Loucy (cell line): Measurements from ENCODE around the gene BARX2.

ENCODE experiments used
- EZH2phosphoT487 ChIP-seq: fragments of 200-600 bp; IDR thresholded peaks from 2 replicates; pipeline ENCODE4 v1.6.1; 2018; ENCODE audit warnings: antibody characterized with exemption, mild to moderate bottlenecking, moderate library complexity, borderline replicate concordance
- TF ChIP-seq, protein P1 (sequence below): fragments of 200-600 bp; sonication (generic); conservative IDR thresholded peaks from 2 replicates; pipeline ENCODE4 v1.5.1; 2014; ENCODE audit warnings: mild to moderate bottlenecking, antibody characterized with exemption, low read length

DNA sequence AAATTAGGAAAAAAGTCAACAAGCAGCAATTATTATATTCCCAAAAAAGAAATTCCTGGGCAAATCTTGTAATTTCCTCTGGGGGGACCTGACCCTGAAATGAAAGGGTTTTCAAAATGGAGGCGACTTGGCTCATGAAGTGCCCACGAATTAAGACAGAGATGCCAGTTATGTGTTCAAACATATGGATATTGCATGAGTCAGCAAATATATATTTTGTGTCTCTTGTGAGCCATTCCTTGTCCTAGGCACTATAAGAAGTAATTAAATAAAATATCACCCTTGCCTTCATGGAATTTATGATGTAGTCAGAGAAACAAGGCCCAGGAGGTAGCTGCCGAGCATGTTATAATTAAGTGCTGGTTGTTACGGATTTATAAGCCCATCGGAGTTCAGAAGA is 68.6 kb downstream of the BARX2 start:
- TF ChIP-seq, protein P1, sequence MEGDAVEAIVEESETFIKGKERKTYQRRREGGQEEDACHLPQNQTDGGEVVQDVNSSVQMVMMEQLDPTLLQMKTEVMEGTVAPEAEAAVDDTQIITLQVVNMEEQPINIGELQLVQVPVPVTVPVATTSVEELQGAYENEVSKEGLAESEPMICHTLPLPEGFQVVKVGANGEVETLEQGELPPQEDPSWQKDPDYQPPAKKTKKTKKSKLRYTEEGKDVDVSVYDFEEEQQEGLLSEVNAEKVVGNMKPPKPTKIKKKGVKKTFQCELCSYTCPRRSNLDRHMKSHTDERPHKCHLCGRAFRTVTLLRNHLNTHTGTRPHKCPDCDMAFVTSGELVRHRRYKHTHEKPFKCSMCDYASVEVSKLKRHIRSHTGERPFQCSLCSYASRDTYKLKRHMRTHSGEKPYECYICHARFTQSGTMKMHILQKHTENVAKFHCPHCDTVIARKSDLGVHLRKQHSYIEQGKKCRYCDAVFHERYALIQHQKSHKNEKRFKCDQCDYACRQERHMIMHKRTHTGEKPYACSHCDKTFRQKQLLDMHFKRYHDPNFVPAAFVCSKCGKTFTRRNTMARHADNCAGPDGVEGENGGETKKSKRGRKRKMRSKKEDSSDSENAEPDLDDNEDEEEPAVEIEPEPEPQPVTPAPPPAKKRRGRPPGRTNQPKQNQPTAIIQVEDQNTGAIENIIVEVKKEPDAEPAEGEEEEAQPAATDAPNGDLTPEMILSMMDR: no peak
- no peak for TF ChIP-seq EZH2phosphoT487
